GM19452 (cell line): Measurements from ENCODE around the gene FRMPD4.

Experiments
- ATAC-seq: cut with Tn5 transposase; IDR thresholded peaks from one replicate; pipeline ENCODE4 v1.9.1; 2021; ENCODE audit not compliant: unreplicated experiment

Gene FRMPD4

DNA sequence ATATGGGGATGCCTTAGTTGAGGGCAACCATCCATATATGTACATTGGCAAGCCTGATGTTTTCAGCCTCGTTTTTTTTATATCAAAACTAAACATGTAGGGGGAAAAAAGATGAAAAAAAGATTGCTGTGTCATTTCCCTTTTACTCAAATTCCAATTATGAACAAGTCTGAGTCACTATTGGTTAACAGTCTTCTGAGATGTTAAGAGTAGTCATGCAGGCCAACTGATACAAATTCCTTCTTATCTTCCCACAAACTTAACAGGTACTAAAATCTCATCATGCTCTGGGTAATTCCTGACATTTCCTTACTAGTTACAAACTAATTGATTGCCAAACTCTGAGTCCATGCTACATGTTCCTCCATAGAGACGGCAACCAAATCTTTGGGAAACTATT, 222.1 kb downstream of the FRMPD4 start:
- ATAC-seq = no peak

GRCh38 chrX:12360986-12361598, 222.8 kb downstream of the FRMPD4 start:
- ATAC-seq = no peak

GRCh38 chrX:12363216-12363615, 224.9 kb downstream of the FRMPD4 start:
- no peak for ATAC-seq

GRCh38 chrX:12366440-12366839, 228.2 kb downstream of the FRMPD4 start:
- ATAC-seq = no peak

- no peak for ATAC-seq
These were observed 229.0 kb downstream of the FRMPD4 start for GRCh38 chrX:12367254-12367653.

DNA sequence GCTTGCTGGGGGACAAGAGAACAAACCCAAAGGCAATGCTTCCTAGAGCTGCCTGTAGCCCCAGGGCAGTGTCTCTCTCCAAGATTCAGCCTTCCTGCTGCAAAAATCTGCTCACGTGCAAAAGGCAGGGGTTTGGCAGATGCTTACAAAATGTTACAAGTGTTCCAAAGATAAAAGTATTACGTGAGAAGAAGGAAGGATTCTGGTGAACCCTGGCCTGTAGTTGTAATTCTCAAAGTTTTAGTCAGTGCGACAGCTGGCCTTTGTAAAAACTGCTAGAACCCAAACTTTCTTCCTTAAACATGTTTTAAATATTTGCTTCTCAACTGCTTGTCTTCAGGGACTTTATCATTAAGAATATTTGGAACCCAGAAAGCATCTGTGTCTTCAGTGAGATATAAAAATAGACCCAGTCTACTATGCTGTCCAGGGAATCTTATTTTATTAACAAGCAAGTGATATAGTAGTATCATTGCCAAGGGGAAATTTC, 232.3 kb downstream of the FRMPD4 start:
- no peak for ATAC-seq

GRCh38 chrX:12372111-12372510, 233.8 kb downstream of the FRMPD4 start:
- ATAC-seq = no peak

DNA sequence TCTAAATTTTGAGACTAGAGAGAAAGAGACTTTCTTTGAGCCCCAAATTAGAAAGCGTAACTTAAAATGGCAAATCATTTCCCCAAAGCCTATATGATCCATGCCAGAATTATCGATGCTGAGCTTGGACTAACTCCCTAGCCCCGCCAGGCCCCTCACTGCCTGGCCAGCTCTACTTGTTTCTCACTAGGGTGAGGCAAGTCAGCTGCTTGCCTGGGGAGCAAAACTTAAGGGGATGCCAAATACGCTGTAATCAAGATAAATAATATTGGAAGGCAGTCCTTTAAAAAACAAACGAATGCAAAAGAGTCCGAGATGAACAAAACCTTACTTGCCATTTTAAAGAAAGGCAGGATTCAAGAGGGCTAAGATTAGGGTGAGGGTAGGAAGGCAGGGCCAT, 236.0 kb downstream of the FRMPD4 start:
- no peak for ATAC-seq

DNA sequence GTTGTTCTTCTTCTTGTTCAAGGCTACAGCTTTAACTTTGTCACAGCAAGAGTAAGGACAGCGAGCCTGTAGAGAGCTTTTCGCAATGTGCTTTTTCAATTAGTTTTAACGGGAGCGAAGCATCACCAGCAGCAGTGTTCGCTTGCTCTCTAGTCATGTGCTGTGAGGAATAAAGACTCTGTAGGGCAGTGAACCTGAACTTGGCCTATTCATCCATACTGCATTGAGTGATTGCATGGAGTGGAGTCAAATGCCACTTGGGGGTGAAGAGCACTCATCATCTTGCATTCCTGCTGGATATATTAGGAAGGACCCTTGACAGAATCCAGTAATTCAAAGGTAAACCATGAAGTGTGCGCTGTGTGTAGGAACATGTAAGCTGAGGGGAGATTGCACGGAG, 240.0 kb downstream of the FRMPD4 start:
- ATAC-seq = no peak

GRCh38 chrX:12378706-12379105, 240.4 kb downstream of the FRMPD4 start:
- no peak for ATAC-seq

- ATAC-seq = no peak
These were observed 241.4 kb downstream of the FRMPD4 start for GRCh38 chrX:12379671-12380070.

DNA sequence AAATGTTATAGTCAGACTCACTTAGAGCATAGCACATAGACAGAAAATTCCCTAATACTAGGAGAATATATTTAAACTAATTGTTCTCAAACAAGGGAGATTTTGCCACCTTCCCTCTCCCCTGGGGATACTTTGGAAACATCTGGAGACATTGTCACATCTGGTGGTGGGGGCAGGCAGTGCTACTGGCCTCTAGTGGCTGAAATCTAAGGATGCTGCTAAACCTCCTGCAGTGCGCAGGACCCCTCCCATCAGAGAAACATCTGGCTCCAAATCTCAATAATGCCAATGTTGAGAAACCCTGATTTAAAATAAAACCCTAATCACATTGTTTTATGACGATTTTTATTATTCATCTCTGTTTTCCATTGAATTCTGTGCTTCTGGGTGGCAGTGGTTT, 244.9 kb downstream of the FRMPD4 start:
- ATAC-seq = no peak

DNA sequence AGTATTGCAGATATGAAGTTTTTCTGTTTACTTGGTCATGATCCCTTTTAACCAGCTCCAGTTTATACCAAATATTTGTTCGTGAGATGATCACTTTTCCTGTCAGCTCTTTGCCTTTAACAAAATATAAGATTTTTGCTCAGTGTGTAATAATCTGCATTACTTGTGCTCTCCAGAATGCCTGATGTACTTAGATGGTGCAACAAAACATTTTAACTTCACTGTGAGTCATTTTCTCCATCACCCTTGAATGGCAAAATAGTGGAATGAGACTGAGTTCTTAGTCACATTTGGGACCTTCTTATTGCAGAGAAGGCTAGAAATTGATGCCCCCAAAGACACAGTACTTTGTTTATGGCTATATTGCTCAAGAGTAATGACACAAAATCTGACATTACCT, 252.0 kb downstream of the FRMPD4 start:
- ATAC-seq = no peak

GRCh38 chrX:12396584-12396983, 258.3 kb downstream of the FRMPD4 start:
- no peak for ATAC-seq

- ATAC-seq = no peak
These were observed 261.9 kb downstream of the FRMPD4 start for GRCh38 chrX:12400218-12400617.

DNA sequence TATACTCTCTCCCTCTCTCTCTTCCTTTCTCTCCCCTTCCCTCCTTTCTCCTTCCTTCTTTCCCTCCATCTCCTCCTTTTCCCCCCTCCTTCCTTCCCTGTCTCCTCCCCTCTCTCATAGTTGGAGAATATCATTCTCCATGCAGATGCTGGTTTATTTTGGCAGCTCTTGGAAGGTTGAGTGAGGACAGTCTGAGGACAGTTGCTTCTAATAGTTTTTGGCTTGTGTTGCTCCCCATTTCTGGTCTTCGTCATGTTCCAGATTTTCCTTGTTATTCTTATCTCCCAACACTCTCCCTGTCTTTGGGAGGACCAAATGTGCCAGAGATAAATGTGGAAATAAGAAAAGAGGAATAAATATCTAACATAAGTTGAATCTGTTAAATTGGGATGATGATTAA, 263.0 kb downstream of the FRMPD4 start:
- no peak for ATAC-seq

- ATAC-seq = no peak
These were observed 265.3 kb downstream of the FRMPD4 start for GRCh38 chrX:12403474-12404082.

DNA sequence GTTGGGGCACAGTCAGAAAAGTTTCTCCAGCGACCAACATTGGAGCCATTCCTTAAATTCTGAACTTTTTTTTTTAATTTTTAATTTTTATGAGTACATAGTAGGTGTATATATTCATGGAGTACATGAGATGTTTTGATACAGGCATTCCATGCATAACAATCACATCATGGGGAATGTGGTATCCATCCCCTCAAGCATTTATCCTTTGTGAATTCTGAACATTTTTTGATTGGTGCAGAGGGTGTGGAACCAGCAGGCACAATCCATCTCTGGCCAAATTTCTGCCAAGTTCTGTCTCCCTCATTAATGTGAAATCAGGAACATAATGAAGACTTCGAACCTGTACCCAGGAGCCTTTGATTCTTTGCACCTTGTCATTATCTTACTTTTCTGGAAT, 267.0 kb downstream of the FRMPD4 start:
- ATAC-seq = no peak

- ATAC-seq = no peak
These were observed 272.2 kb downstream of the FRMPD4 start for GRCh38 chrX:12410523-12410922.

- no peak for ATAC-seq
These were observed 273.6 kb downstream of the FRMPD4 start for GRCh38 chrX:12411831-12412230.

DNA sequence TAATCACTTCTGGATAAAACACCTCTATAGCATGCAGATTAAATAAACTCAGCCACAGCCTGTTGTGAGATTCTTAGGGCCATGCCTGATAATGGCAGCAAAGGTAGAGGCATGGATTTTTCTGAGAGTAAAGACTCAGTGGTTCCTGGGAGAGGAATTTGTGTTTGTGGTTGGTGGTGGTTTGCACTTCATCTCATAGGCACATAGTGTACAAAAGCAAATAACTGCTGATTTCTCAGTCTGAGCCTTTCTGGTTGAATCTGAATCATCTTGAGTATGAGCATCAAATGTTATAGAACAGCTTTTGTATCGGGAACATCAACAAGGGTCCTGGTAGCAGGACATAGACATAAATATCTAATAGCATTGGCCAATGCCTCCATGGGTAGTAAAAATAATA, 274.3 kb downstream of the FRMPD4 start:
- no peak for ATAC-seq

DNA sequence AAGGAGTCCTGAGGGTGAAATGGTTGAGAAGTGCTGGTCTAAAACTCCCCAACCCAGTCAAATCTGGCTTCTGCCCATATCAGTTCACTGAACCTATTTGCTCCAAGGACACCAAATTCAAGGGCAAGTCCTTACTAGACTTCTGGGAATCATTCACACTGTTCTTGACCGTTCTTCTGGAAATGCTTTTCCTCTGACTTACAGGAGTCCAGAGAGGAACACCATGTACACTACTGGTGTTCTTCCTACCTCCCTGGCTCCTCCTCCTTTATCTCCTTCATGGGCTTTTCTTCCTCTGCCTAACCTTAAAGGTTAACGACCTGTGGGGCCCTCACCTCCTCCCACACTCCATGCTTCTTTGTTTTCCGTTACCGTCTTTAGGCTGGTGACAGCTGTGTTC, 281.3 kb downstream of the FRMPD4 start:
- no peak for ATAC-seq

GRCh38 chrX:12421918-12422317, 283.6 kb downstream of the FRMPD4 start:
- no peak for ATAC-seq
